NCI-H146 treated with DMSO at 0.1 percent for 48 hours (cell line): ENCODE results near the gene CAVIN1.
"Not testable (repeated sequence)": the region's sequence is repeated elsewhere in the genome, so short reads cannot be mapped to it uniquely, and the experiment has no call there.

Experiments
- DNase-seq: peaks from one replicate; lab custom pipeline; 2025; ENCODE audit not compliant: unreplicated experiment; lab: John Stamatoyannopoulos, UW

Gene CAVIN1

DNA sequence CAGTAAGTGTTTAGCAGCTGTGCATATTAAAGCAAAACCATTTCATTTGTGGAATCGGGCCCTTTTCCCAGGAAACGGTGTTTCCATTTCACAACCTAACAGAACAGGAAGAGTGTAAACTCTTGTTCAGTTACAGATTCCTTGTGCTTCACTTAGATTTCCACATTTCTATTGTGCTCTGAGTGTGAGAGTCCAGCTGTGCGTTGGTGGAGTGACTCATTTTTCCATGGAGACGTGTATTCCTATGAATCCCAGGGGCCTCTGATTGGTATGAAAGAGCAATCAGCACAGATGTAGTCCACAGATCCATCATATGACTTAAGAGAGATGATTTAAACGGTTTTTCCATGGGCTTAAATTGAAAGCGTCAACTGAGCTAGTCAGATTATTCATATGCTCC, 13.3 kb upstream of the CAVIN1 start:
- no peak for DNase-seq

DNA sequence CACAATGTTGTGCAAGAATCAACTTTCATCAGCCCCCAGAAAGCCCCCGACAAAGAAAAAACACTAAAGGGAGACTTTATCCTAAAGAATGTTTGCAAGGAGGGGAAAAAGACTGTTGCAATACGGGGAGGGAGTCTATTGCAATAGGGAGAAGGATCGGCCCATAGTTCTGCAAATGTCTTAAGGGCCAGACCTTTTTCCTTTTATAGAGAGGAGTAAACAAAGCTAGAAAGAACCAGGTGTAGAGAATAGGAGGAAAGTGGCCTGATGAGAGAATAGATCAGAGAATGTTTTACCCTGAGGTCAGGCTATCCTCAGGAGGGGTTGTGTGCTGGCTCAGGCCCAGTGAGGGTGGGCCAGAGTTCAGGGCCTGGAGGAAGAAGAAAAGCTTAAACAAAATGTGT, 8.7 kb upstream of the CAVIN1 start:
- no peak for DNase-seq

DNA sequence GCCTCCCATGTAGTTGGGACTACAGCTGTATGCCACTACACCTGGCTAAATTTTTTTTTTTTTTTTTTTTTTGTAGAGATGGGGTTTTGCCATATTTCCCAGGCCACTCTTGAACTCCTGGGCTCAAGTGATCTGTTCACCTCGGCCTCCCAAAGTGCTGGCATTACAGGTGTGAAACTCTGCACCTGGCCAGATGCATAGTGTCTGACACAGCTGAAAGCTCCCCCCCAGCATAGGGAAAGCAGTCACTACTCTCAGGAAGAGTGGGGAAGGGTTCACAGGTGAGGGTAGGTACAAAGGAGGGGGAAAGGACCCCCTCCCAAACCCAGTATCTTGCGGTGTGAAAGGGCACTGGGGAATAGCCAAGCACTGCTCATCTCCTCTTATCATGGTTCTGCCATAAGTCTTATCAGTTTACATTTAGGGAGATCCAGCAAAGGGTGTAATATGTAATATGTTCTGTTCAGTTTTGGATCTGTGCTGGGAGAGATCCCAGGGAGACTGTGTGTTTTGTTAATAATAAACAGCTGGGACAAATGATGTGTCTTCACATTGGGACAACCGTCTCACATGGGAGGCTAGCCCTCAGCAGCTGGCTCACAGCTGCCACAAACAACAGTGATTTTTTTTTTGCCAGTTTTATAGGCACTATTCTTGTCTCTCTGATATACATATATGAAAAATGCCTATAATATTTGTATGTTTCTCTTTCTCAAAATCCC, 6.8 kb upstream of the CAVIN1 start:
- DNase-seq: no peak

DNA sequence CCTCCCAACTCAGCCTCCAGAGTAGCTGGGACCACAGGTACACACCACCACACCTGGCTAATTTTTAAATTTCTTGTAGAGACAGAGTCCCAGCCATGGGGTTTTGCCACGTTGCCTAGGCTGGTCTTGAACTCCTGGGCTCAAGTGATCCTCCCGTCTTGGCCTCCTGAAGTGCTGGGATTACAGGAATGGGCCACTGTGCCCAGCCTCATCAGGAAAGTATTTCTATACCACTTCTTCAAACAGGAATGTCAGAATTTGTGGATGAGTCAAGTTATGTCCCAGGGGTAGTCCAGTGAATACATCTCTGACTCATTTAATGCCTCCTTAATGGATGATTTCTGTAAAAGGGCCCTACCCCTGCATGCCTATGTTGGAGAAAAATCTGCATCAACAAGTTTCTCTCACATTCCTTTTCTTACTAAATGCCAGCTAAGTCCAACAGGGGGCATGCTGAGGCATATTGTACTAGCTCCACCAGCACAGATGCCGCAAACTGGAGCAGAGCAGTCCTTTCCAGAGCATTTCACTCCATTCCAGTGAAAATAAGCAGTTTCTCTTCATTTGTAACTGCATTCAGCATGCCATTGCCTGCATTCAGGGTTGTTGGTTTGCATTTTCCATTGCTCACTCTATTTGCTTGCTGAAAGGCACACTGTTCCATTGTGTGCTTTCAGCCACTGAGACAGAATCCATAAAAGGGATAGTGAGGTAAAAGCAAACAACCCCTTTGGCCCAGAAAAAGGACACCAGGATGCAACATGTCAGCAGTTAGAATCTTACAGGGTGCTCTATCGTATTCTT, 5.3 kb upstream of the CAVIN1 start:
- peak; percentile 49 for DNase-seq

DNA sequence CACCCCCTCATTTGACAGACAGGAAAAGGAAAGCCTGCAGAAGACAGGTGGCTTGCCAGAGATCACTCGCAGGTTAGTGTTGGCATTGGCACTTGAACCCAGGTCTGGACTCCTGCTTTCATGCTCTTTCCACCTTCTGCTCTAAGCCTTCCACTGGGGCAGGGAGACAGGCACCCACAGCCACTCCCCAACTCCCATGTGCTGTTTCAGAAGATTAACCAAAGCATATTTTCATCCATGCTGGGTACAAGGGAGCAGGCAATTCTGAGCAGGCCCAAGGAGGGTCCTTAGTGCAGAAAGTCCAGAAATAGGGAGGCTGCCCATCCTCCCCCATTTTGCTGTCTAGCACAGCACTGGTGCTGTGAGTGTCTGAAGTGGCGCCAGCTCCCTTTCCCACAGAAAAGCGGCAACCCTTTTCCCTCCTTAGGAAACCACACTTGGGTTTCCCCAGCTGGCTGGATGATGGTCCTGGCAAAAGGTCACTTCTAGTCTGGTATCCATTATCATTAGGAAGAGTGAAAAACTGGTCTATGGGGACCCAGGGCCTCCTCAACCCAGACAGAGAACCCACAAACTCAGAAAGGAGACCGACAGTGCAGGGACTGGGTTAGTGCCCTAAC, 2.0 kb upstream of the CAVIN1 start:
- DNase-seq: no peak

DNA sequence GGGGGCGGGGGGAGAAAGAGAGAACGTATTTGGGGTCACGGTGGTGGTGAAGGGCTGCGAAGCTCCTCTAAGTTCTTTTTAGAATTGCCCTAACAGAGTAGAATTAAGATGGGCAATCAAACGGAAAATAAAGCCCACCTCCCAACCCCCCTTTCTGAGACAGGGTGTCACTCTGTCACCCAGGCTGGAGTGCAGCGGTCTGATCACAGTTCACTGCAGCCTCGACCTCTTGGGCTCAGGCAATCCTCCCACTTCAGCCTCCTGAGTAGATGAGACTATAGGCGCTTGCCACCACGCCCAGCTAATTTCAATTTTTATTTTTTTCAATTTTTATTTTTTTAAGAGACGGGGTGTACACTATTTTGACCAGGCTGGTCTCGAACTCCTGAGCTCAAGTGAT, 710 bp upstream of the CAVIN1 start:
- no peak for DNase-seq

DNA sequence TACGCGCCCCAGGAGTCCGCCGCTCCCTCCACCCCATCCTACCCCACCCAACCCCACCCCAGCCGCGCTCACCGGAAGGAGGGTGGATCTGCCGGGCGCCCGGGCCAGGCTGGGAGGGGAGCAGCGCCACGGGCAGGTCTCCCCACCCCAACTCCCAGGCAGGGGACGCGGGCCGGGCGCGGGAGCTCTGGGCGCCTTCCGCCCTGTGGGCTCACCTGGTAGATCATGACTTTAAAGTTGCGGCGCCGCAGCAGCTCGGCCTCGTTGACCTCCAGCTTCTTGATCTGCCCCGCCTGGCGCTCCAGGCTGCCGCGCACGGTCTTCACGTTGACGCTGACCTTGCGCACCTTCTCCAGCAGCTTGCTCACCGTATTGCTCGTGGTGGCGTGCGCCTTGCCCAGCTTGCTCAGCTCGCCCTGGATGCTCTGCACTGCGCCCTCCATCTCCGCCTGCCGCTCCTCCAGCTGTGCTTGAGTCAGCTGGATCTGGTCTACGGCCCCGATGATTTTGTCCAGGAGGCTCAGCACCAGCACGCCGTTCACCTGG, 571 bp downstream of the CAVIN1 start:
- no peak for DNase-seq

DNA sequence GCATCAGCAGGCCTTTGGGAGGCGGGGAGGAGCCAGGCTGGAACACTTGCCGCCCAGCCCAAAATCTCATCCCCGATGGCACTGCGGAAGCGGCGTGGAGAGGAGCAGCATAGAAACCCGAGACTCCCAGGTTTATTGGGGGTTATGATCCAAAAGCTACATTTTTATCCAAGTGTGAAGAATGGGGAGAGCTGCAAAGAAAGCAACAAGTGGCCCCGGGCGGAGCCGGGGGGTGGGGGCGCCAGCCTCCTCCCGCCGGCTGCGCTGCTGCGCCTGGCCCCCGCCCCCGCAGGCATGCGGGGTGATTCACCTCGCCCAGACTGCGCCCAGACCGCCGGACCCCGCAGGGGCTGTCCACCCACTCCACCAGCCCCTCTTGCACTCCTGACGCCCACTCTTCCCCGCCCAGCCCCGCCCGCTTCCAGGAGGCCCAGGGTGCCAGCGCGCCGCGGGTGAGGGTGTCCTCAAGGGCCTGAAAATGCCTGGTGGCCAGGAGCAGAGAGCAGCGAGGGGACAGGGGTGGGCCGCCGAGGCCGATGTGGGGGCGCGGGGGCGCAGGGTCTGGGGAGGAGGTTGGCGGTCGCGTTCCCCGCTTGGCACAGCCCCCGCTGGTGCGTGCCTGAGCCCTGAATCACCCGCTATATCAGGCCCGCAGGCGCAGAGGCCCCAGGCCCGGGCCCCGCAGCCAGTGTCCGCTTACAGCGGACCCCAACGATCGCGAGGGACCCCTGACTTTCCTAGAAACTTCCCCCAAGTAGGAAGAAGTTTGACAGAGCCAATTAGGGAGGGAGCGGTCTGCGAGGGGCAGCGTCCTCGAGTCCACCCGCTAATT, 1.3 kb downstream of the CAVIN1 start:
- no peak for DNase-seq

DNA sequence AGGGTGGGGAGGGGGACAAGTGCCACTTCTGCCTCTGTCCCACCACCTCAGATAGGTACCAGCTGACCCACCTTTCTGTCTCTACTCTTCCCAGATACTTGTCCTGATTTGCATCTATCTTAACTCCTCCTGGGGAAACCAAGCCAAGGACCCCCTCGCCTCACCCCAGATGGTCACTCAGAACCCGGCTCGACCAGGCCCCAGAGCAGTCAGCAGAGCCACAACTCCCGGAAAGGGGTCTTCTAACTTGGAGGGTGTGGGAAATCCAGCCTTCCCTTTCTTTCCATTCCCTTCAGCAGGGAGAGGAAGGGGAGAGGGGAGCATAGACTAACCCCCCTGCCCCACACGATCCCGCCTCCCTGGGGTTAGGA, 1.9 kb downstream of the CAVIN1 start:
- no peak for DNase-seq

DNA sequence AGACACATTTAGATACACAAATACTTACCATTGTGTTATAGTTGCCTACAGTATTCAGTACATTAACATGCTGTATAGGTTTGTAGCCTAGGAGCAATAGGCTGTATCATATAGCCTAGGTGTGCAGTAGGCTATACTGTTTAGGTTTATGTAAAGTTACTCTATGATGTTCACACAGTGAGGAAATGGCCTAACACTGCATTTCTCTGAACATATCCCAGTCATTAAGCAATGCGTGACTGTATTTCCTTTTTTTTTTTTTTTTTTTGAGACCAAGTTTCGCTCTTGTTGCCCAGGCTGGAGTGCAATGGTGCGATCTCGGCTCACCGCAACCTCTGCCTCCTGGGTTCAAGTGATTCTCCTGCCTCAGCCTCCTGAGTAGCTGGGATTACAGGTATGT, 5.1 kb downstream of the CAVIN1 start:
- not testable (repeated sequence) for DNase-seq

DNA sequence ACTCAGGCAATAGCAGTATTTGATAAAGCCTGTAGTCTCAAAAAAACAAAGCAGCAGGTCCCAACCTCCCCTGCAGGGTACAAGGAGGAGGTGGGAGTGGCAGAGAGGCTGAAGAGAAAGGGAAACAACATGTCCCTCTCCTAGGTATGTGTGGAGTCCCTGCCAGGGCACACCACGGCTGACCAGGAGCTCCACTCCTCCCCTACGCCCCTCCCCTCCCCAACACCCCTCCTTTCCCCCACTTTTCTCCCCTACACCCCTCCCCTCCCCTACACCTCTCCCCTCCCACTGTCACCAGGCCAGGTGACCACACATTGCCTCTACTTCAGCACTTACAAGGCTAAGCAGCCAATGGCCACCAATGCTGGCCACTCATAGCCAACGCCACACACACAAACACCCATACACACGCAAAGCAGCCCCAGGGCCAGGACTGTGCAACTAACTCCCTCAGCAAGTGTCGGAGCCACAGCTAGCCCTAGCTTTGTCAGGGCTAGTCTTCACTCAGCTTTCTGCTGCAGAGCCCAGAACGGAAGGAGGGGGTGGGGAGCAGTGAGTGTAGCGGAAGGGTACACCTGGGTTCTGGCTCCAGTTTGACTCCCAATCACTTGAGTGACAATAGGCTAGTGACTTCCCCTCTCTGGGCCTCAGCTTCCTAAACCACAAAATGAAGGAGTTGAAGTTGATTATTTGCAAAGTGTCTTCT, 8.2 kb downstream of the CAVIN1 start:
- no peak for DNase-seq

DNA sequence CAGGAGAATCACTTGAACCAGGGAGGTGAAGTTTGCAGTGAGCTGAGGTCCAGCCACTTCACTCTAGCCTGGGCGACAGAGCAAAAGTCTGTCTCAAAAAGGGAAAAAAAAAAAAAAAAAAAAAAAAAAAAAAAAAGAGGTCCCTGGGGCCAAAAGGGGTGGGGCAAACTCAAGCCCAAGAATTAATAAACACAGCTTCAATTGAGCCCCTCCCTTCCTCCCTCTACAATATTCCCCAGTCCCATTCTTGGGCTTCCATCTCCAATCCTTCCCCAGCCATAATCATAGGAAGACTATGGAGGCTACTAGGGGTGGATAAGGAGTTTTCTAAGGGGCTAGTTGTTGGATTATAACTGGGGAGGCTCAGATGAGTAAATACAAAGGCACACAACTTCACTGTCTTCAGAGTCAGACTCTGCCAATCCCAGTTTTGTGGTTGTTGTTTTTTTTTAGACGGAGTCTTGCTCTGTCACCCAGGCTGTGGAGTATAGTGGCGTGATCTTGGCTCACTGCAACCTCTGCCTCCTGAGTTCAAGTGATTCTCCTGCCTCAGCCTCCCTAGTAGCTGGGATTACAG, 9.5 kb downstream of the CAVIN1 start:
- no peak for DNase-seq

DNA sequence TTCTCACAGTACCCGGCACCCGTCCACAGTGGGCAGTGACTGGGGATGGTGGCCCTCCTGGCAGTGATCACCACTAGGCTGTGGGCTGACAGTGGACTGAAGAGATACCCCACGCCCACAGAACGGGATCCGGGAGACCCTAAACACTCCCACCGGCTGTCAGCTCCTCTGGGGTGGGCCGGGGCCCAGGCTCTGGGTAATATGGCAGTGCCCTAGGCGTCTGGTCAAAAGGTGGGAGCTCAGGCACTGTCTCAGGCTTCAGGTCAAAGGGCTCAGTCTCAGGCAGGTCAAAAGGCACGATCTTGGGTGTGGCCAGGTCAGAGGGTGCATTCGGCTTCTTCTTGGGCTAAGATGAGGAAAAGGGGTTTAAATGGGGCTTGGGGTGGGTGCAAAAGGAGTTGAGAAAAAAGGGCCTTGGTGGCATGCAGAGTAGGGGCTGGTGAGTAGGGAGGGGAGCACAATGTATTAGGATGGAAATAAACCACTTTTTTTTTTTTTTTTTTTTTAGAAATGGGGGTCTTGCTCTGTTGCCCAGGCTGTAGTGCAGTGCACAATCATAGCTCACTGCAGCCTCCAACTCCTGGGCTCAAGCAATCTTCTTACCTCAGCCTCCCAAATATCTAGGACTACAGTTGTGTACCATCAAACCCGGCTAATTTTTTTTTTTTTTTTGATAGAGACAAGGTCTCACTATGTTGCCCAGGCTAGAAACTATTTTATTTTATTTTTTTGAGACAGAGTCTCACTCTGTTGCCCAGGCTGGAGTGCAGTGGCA, 11.0 kb downstream of the CAVIN1 start:
- no peak for DNase-seq

DNA sequence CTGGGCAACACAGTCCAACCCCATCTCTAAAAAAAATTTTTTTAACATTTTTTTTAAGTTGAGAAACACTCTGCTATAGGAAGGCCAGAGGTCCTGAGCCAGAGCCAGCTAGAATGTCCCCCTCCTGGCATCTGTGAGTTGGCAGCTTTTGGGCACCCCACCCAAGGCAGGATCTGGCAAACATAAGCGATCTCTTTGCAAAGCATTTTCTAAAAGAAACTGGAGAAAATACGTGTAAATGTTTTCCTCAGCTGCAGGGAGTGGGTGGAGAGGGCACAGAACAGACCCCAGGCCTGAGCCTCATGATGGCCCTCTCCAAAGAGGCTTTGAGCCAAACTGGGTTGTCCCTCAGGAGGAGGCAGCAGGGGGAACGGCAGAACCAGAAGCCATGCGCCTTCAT, 11.7 kb downstream of the CAVIN1 start:
- DNase-seq: no peak

DNA sequence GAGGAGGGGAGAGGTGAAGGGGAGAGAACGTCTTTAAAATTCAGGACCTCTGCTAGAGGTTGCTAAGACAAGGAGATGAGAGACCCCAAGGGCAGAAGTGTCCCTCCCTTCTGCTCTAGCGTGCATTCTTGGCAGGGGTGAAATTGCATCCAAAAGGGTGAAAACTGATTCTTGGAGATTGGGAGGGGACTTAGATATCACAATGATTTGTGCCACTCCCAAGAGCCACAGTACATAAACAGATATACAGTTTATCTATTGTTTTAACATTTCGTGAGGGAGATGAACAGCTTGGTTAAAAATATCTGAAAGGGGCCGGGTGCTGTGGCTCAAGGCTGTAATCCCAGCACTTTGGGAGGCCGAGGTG, 12.8 kb downstream of the CAVIN1 start:
- no peak for DNase-seq

DNA sequence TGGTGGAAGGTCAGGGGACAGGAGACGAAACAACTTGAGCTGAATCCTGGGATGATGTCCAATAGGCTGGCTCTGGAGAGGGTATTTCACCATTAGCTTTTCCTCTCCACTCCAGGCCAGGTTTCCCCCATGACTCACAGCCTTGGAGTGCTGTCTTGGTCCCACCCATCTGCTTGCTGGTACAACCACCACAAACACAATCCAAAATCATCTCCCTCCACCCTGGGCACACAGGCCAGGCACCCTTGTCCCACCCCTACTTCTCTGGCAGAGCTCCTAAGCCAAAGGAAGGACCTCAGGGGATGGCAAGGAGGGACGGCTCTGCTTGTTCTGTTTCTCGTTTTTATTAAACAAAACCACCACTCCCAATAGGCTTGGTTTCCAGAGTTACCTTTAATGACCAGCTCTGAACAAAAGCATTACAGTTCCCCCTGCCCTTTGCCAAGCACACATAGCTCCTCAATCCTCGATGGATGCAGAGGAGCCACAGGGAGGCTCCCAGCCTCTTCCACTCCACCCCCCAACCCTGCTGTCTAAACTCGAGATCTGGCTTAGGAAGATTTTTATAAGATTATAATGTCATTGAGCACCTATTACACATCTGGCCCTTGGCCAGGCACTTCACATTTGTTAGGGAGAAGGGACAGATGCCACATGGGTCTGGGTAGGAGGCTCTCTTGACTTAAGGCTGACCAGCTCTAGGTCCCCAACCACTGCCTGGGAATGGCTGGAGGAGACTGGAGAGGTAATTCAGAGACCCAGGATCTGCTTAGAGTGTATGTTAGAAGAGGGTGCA, 13.3 kb downstream of the CAVIN1 start:
- DNase-seq: no peak

DNA sequence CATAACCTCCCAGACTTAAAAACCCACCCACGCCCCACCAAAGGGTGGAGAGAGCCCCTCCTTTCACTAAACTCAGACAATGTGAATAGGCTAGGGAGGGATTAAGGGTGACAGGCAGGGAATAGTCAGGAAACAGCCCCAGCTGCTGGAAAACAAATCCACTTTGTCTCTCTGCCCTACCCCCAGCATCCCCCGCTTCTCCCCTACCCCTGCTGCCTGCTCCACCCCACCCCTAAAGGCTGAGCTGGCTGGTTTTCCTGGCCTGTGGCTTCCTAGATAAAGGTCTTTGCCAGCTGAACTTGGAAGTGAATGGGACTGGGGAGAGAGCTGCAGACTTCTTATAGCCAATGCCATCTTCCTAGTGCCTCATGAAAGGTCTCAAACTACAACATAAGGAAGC, 15.0 kb downstream of the CAVIN1 start:
- no peak for DNase-seq

DNA sequence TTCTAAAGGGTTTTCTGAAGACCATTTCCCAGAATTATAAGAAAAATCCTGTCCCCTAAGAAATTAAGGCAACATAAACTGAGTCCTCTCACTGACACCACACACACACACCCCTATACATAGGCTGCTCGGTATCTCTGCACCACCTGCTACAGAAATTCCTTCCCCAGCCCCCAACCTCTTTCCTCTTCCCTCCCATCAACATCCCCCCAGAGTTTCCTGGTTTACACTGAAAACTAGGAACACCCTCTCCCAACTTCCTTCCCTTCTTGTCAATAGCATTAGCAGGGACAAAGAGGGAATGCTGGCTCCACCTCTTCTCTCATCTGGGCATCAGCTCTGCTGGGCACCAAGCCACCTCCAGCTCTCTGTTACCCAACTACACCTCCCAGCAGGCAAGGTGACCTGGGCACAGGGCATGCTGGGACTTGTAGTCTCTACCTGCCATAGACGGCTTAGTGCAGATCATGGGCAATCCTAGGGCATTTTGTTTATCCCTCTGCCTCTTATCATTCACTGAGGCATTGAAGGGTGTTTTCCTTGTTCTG, 15.7 kb downstream of the CAVIN1 start:
- DNase-seq: no peak
